ENCODE data around the gene PPP6C.
"Not testable (repeated sequence)": the region's sequence is repeated elsewhere in the genome, so short reads cannot be mapped to it uniquely, and the experiment has no call there.

PPP6C gene

DNA sequence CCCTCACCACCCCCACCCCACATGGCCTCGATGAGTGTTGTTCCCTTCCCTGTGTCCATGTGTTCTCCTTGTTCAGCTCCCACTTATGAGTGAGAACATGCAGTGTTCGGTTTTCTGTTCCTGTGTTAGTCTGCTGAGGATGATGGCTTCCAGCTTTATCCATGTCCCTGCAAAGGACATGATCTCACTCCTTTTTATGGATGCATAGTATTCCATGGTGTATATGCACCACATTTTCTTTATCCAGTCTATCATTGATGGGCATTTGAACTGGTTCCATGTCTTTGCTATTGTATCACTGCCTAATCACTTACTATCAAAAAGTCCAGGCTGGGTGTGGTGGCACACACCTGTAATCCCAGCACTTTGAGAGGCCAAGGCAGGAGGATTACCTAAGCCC is 70.9 kb downstream of the PPP6C start:
- not testable (repeated sequence) for H3K4me1 ChIP-seq (ENCODE audit: control insufficient read depth, insufficient read depth, low read length); H3K27ac ChIP-seq (ENCODE audit: low read length); H3K9me3 ChIP-seq (ENCODE audit: control insufficient read depth in 2 of 2, low read length in 2 of 2); H3K27me3 ChIP-seq (ENCODE audit: control insufficient read depth in 1 of 2, insufficient read depth in 2 of 2, low read length in 2 of 2); H3K4me3 ChIP-seq (ENCODE audit: low read length in 2 of 2); H3K36me3 ChIP-seq (ENCODE audit: control insufficient read depth in 2 of 2, insufficient read depth in 2 of 2, low read length in 2 of 2); H3K9ac ChIP-seq (ENCODE audit: low read length in 2 of 2)

DNA sequence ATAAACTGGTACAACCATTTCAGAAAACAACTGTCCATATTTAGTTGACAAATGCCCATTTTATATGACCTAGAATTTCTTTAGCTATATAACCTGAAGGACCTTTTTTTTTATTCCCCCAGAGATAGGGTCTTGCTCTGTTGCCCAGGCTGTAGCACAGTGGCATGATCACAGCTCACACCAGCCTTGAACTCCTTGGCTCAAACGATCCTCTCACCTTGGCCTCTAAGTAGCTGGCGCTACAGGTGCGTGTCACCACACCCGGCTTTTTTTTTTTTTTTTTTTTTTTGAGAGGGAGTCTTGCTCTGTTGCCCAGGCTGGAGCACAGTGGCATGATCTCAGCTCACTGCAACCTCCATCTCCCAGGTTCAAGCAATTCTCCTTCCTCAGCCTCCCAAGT is 75.1 kb downstream of the PPP6C start:
- H3K4me3 ChIP-seq (ENCODE audit: low read length in 2 of 2); H3K4me1 ChIP-seq (ENCODE audit: control insufficient read depth, insufficient read depth, low read length); H3K27ac ChIP-seq (ENCODE audit: low read length); H3K36me3 ChIP-seq (ENCODE audit: control insufficient read depth in 2 of 2, insufficient read depth in 2 of 2, low read length in 2 of 2); H3K27me3 ChIP-seq (ENCODE audit: control insufficient read depth in 1 of 2, insufficient read depth in 2 of 2, low read length in 2 of 2); H3K9me3 ChIP-seq (ENCODE audit: control insufficient read depth in 2 of 2, low read length in 2 of 2); H3K9ac ChIP-seq (ENCODE audit: low read length in 2 of 2): not testable (repeated sequence)

DNA sequence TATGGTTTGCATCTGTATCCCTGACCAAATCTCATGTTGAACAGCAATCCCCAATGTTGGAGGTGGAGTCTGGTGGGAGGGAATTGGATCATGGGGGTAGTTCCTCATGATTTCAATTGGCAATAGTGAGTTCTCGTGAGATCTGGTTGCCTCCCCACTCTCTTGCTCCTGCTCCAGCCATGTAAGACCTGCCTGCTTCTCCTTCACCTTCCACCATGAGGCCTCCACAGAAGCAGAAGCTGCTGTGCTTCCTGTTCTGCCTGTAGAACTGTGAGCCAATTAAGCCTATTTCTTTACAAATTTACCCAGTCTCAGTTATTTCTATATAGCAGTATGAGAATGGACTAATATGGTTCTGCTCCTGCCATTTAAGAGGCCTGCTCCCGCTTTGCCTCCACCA is 79.1 kb downstream of the PPP6C start:
- H3K27ac ChIP-seq (ENCODE audit: low read length), result no peak overlapping the region
- H3K4me3 ChIP-seq (ENCODE audit: low read length in 2 of 2), result no peak overlapping the region
- no peak overlapping the region for H3K9ac ChIP-seq (ENCODE audit: low read length in 2 of 2)
- peaks cover 0 to 4% of the 10 kb centered on the region in 2 donors for H3K9me3 ChIP-seq (ENCODE audit: control insufficient read depth in 2 of 2, low read length in 2 of 2)
- no peaks in the 10 kb centered on the region for H3K4me1 ChIP-seq (ENCODE audit: control insufficient read depth, insufficient read depth, low read length)
- H3K36me3 ChIP-seq (ENCODE audit: control insufficient read depth in 2 of 2, insufficient read depth in 2 of 2, low read length in 2 of 2), result no peaks in the 10 kb centered on the region
- no peaks in the 10 kb centered on the region for H3K27me3 ChIP-seq (ENCODE audit: control insufficient read depth in 1 of 2, insufficient read depth in 2 of 2, low read length in 2 of 2)

DNA sequence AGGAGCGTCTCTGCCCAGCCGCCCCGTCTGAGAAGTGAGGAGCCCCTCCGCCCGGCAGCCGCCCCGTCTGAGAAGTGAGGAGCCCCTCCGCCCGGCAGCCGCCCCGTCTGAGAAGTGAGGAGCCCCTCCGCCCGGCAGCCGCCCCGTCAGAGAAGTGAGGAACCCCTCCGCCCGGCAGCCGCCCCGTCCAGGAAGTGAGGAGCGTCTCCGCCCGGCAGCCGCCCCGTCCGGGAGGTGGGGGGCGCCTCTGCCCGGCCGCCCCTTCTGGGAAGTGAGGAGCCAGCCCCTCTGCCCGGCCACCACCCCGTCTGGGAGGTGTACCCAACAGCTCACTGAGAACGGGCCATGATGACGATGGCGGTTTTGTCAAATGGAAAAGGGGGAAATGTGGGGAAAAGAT is 81.1 kb downstream of the PPP6C start:
- H3K9me3 ChIP-seq (ENCODE audit: control insufficient read depth in 2 of 2, low read length in 2 of 2); H3K4me1 ChIP-seq (ENCODE audit: control insufficient read depth, insufficient read depth, low read length); H3K27me3 ChIP-seq (ENCODE audit: control insufficient read depth in 1 of 2, insufficient read depth in 2 of 2, low read length in 2 of 2); H3K4me3 ChIP-seq (ENCODE audit: low read length in 2 of 2); H3K9ac ChIP-seq (ENCODE audit: low read length in 2 of 2); H3K36me3 ChIP-seq (ENCODE audit: control insufficient read depth in 2 of 2, insufficient read depth in 2 of 2, low read length in 2 of 2); H3K27ac ChIP-seq (ENCODE audit: low read length): not testable (repeated sequence)

DNA sequence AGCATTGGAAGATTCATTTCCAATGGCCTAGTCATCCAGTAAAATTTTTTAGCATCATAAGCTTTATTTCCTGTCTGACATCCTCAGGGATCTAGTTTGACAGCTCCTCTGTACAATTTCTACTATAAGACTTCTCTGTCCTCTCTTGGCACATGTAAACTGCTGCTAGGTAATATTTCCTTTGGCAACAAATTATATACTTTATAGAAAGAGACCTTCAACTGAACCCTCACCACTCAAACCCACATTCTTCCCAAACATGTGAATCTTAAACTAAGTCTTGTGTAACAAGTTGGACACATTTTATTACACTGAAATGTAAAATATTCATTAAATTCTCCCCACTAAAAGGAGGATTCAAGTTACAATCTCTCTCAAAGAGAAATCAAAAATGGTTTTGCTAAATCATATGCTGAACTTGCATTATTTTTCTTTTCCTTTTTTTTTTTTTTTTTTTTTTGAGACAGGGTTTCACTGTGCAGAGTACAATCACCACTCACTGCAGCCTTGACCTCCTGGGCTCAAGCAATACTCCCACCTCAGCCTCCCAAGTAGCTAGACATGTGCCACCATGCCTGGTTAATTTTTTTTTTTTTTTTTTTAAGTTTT is 83.2 kb downstream of the PPP6C start:
- Histone ChIP-seq H3K4me1 (ENCODE audit: control insufficient read depth, insufficient read depth, low read length) (no peaks in the 10 kb centered on the region), H3K4me3 (ENCODE audit: low read length in 2 of 2) (no peak overlapping the region), H3K27ac (ENCODE audit: low read length) (no peak overlapping the region), H3K9me3 (ENCODE audit: control insufficient read depth in 2 of 2, low read length in 2 of 2) (no peaks in the 10 kb centered on the region), H3K36me3 (ENCODE audit: control insufficient read depth in 2 of 2, insufficient read depth in 2 of 2, low read length in 2 of 2) (no peaks in the 10 kb centered on the region), H3K9ac (ENCODE audit: low read length in 2 of 2) (no peak overlapping the region), H3K27me3 (ENCODE audit: control insufficient read depth in 1 of 2, insufficient read depth in 2 of 2, low read length in 2 of 2) (no peaks in the 10 kb centered on the region)

DNA sequence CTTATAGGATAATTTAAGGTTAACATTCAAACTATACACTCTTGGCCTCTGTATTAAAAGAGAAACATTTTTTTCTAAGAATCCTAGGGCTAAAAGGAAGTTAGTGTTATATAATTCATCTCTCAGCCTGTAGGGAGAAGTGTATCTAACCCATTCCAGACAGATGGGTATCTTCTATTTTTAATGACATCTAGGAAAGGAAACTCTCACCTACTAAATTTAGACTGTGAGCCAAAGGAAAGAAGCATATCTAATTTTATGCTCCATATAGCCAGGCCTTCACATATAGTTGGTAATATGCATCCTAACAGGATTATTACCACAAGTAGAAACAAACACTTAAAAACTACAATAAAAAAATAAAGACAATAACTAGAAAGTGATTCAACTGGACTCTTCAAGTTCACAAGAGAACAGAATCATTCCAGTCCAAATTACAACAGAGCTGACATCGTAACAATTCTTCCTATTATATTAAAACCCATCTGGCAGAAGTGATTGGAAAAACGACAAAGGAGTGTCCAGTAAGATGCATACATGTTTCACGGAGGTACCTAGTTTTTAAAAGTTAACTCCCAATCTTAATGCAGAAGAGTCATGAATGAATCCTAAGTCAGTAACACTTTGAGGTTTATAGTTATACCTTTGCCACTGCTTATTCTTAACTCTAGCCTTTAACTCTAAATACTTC is 85.7 kb downstream of the PPP6C start:
- Histone ChIP-seq H3K27me3 (ENCODE audit: control insufficient read depth in 1 of 2, insufficient read depth in 2 of 2, low read length in 2 of 2) (no peaks in the 10 kb centered on the region), H3K9ac (ENCODE audit: low read length in 2 of 2) (no peak overlapping the region), H3K27ac (ENCODE audit: low read length) (no peak overlapping the region), H3K4me3 (ENCODE audit: low read length in 2 of 2) (peak overlapping the region in 1 of 2 donors; percentile 20), H3K9me3 (ENCODE audit: control insufficient read depth in 2 of 2, low read length in 2 of 2) (no peaks in the 10 kb centered on the region), H3K36me3 (ENCODE audit: control insufficient read depth in 2 of 2, insufficient read depth in 2 of 2, low read length in 2 of 2) (no peaks in the 10 kb centered on the region), H3K4me1 (ENCODE audit: control insufficient read depth, insufficient read depth, low read length) (no peaks in the 10 kb centered on the region)

DNA sequence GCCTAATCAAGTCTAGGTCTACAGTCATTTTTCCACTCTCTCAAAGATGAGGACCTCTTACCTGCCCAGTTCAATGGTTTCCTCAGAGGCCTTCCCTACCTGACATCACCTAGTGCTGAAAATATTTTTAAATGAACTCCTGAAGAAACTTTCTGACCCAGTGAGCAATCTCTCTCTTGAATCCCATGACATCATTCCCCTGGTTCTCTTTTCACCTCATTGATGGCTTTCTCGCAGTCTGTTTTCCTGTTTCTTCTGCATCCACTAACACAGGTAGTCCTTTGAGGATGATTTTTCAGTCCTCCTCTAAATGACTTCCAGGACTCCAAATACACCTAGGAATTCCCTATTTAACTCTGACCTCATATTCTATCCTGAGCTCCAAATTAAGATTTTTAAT is 86.6 kb downstream of the PPP6C start:
- Histone ChIP-seq H3K27ac (ENCODE audit: low read length) (no peak overlapping the region), H3K4me3 (ENCODE audit: low read length in 2 of 2) (no peak overlapping the region), H3K36me3 (ENCODE audit: control insufficient read depth in 2 of 2, insufficient read depth in 2 of 2, low read length in 2 of 2) (no peaks in the 10 kb centered on the region), H3K4me1 (ENCODE audit: control insufficient read depth, insufficient read depth, low read length) (no peaks in the 10 kb centered on the region), H3K27me3 (ENCODE audit: control insufficient read depth in 1 of 2, insufficient read depth in 2 of 2, low read length in 2 of 2) (no peaks in the 10 kb centered on the region), H3K9ac (ENCODE audit: low read length in 2 of 2) (no peak overlapping the region), H3K9me3 (ENCODE audit: control insufficient read depth in 2 of 2, low read length in 2 of 2) (no peaks in the 10 kb centered on the region)

DNA sequence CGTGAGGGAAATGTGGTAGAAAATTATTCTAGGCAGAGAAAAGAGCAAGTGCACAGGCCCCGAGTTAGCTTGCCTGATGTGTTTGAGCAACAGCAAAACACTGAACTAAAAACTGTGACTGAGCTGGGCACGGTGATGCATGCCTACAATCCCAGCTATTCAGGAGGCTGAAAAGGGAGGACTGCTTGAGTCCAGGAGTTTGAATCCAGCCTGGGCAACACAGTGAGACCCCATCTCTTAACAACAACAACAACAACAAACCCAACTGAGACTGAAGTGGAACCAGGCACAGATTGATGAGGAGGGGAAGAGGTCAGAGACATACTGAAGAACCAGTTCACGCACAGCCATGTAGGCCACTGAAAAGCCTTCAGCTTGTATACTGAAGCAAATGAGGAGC is 88.8 kb downstream of the PPP6C start:
- Histone ChIP-seq H3K4me1 (ENCODE audit: control insufficient read depth, insufficient read depth, low read length) (no peaks in the 10 kb centered on the region), H3K4me3 (ENCODE audit: low read length in 2 of 2) (no peak overlapping the region), H3K27ac (ENCODE audit: low read length) (no peak overlapping the region)

DNA sequence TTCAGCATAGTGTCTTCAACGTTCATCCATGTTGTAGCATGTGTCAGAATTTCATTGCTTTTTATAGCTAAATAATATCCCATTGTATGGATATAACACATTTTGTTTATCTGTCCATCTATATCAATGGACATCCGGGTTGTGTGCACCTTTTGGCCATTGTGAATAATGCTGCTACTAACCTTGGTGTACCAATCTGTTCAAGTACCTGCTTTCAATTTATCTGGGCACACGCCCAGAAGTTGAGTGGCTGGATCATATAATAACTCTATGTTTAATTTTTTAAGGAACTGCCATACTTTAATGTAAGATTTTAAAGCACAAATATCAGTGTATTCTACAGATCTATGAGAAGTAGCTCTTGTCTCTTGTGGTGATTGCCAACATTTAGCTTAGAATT is 89.8 kb downstream of the PPP6C start:
- H3K4me3 ChIP-seq (ENCODE audit: low read length in 2 of 2), result no peak overlapping the region
- no peak overlapping the region for H3K9ac ChIP-seq (ENCODE audit: low read length in 2 of 2)
- no peak overlapping the region for H3K27ac ChIP-seq (ENCODE audit: low read length)

More for the DNA sequence above, 88.8 kb downstream of the PPP6C start:
- Histone ChIP-seq H3K9me3 (ENCODE audit: control insufficient read depth in 2 of 2, low read length in 2 of 2) (no peaks in the 10 kb centered on the region), H3K36me3 (ENCODE audit: control insufficient read depth in 2 of 2, insufficient read depth in 2 of 2, low read length in 2 of 2) (no peaks in the 10 kb centered on the region), H3K9ac (ENCODE audit: low read length in 2 of 2) (no peak overlapping the region), H3K27me3 (ENCODE audit: control insufficient read depth in 1 of 2, insufficient read depth in 2 of 2, low read length in 2 of 2) (no peaks in the 10 kb centered on the region)

More for the DNA sequence above, 89.8 kb downstream of the PPP6C start:
- H3K4me1 ChIP-seq (ENCODE audit: control insufficient read depth, insufficient read depth, low read length), result peaks cover 4% of the 10 kb centered on the region
- H3K27me3 ChIP-seq (ENCODE audit: control insufficient read depth in 1 of 2, insufficient read depth in 2 of 2, low read length in 2 of 2), result no peaks in the 10 kb centered on the region
- H3K9me3 ChIP-seq (ENCODE audit: control insufficient read depth in 2 of 2, low read length in 2 of 2), result no peaks in the 10 kb centered on the region
- no peaks in the 10 kb centered on the region for H3K36me3 ChIP-seq (ENCODE audit: control insufficient read depth in 2 of 2, insufficient read depth in 2 of 2, low read length in 2 of 2)
